HL-60 (cell line): ENCODE data around the gene CXCL8.

Experiments used
- CTCF ChIP-seq: IDR thresholded peaks from one replicate; pipeline ENCODE4 v1.5.1; 2011; ENCODE audit warnings: low read length, control low read depth, inconsistent platforms; ENCODE audit not compliant: insufficient read depth
- GABPA ChIP-seq: IDR thresholded peaks from 2 replicates; pipeline ENCODE4 v1.6.1; 2012; ENCODE audit warnings: low read depth
- POLR2AphosphoS5 ChIP-seq: IDR thresholded peaks from 2 replicates; pipeline ENCODE4 v1.6.1; 2012; ENCODE audit warnings: low read depth
- SPI1 ChIP-seq: IDR thresholded peaks from 2 replicates; pipeline ENCODE4 v1.6.1; 2012; ENCODE audit warnings: low read depth, mild to moderate bottlenecking, borderline replicate concordance
- TF ChIP-seq, protein P1 (sequence below): IDR thresholded peaks from 2 replicates; pipeline ENCODE4 v1.6.1; 2012; ENCODE audit warnings: low read depth; ENCODE audit not compliant: insufficient replicate concordance

- TF ChIP-seq CTCF (no peak), POLR2AphosphoS5 (no peak), SPI1 (no peak), GABPA (no peak)
- TF ChIP-seq, protein P1, sequence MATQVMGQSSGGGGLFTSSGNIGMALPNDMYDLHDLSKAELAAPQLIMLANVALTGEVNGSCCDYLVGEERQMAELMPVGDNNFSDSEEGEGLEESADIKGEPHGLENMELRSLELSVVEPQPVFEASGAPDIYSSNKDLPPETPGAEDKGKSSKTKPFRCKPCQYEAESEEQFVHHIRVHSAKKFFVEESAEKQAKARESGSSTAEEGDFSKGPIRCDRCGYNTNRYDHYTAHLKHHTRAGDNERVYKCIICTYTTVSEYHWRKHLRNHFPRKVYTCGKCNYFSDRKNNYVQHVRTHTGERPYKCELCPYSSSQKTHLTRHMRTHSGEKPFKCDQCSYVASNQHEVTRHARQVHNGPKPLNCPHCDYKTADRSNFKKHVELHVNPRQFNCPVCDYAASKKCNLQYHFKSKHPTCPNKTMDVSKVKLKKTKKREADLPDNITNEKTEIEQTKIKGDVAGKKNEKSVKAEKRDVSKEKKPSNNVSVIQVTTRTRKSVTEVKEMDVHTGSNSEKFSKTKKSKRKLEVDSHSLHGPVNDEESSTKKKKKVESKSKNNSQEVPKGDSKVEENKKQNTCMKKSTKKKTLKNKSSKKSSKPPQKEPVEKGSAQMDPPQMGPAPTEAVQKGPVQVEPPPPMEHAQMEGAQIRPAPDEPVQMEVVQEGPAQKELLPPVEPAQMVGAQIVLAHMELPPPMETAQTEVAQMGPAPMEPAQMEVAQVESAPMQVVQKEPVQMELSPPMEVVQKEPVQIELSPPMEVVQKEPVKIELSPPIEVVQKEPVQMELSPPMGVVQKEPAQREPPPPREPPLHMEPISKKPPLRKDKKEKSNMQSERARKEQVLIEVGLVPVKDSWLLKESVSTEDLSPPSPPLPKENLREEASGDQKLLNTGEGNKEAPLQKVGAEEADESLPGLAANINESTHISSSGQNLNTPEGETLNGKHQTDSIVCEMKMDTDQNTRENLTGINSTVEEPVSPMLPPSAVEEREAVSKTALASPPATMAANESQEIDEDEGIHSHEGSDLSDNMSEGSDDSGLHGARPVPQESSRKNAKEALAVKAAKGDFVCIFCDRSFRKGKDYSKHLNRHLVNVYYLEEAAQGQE, result no peak
Measured at GRCh38 chr4:73750730-73751129, 10.4 kb downstream of the CXCL8 start.
